SK-N-SH treated with all-trans-retinoic acid at 6 μM for 48 hours (cell line): ENCODE results near the gene IL16.

Experiments
- BACH2 ChIP-seq: fragments of 250-450 bp; sonication (Bioruptor Pico); IDR thresholded peaks from 2 replicates; pipeline ENCODE4 v1.9.0; 2021; ENCODE audit warnings: mild to moderate bottlenecking, borderline replicate concordance
- ESRRG ChIP-seq: fragments of 250-450 bp; sonication (Bioruptor Pico); IDR thresholded peaks from 2 replicates; pipeline ENCODE4 v1.6.1; 2021; ENCODE audit warnings: mild to moderate bottlenecking
- GLIS3 ChIP-seq: fragments of 250-450 bp; sonication (Bioruptor Pico); IDR thresholded peaks from 2 replicates; pipeline ENCODE4 v1.5.0; 2020; ENCODE audit warnings: mild to moderate bottlenecking, moderate library complexity
- OSR1 ChIP-seq: fragments of 250-450 bp; sonication (Bioruptor Pico); IDR thresholded peaks from 2 replicates; pipeline ENCODE4 v1.8.0; 2022; ENCODE audit warnings: moderate library complexity, mild to moderate bottlenecking, inconsistent platforms
- RARB ChIP-seq: fragments of 250-450 bp; sonication (Bioruptor Pico); IDR thresholded peaks from 2 replicates; pipeline ENCODE4 v1.8.0; 2021; ENCODE audit warnings: mild to moderate bottlenecking, moderate library complexity
- SNAI2 ChIP-seq: fragments of 250-450 bp; sonication (Bioruptor Pico); IDR thresholded peaks from 2 replicates; pipeline ENCODE4 v1.5.0; 2020; ENCODE audit warnings: mild to moderate bottlenecking, moderate library complexity
- TSHZ2 ChIP-seq: fragments of 250-450 bp; sonication (Bioruptor Pico); IDR thresholded peaks from 2 replicates; pipeline ENCODE4 v1.5.0; 2020; ENCODE audit warnings: mild to moderate bottlenecking, moderate library complexity
- ZFP3 ChIP-seq: fragments of 250-450 bp; sonication (Bioruptor Pico); IDR thresholded peaks from 2 replicates; pipeline ENCODE4 v1.5.0; 2020; ENCODE audit warnings: mild to moderate bottlenecking, moderate library complexity
- ZNF565 ChIP-seq: fragments of 450-650 bp; formaldehyde crosslinking; conservative IDR thresholded peaks from 2 replicates; pipeline ENCODE4 v1.5.0; 2020; ENCODE audit warnings: low read depth, mild to moderate bottlenecking, moderate library complexity
- ZNF8 ChIP-seq: fragments of 450-650 bp; formaldehyde crosslinking; IDR thresholded peaks from 2 replicates; pipeline ENCODE4 v1.5.0; 2020; ENCODE audit warnings: mild to moderate bottlenecking, moderate library complexity
- TF ChIP-seq, protein P1 (sequence below): fragments of 250-450 bp; sonication (Bioruptor Pico); IDR thresholded peaks from 2 replicates; pipeline ENCODE4 v1.5.1; 2021; ENCODE audit warnings: mild to moderate bottlenecking, moderate library complexity
- TF ChIP-seq, protein P2 (sequence below): fragments of 250-450 bp; sonication (Bioruptor Pico); IDR thresholded peaks from 2 replicates; pipeline ENCODE4 v1.8.0; 2020; ENCODE audit warnings: mild to moderate bottlenecking, moderate library complexity, borderline replicate concordance
- TF ChIP-seq, protein P3 (sequence below): fragments of 250-450 bp; sonication (Bioruptor Pico); IDR thresholded peaks from 2 replicates; pipeline ENCODE4 v1.5.1; 2020; ENCODE audit warnings: low read depth, mild to moderate bottlenecking, moderate library complexity
- TF ChIP-seq, protein P4 (sequence below): fragments of 250-450 bp; sonication (Bioruptor Pico); IDR thresholded peaks from 2 replicates; pipeline ENCODE4 v1.8.0; 2021; ENCODE audit warnings: low read depth, mild to moderate bottlenecking, moderate library complexity, borderline replicate concordance

- TF ChIP-seq SNAI2 (no peak), ESRRG (no peak), TSHZ2 (CRISPR knock-in tag) (no peak), ZFP3 (CRISPR knock-in tag) (no peak), BACH2 (CRISPR knock-in tag) (no peak), RARB (CRISPR knock-in tag) (no peak), ZNF8 (no peak), GLIS3 (no peak), ZNF565 (CRISPR knock-in tag) (no peak), OSR1 (CRISPR knock-in tag) (no peak)
- TF ChIP-seq, protein P1, sequence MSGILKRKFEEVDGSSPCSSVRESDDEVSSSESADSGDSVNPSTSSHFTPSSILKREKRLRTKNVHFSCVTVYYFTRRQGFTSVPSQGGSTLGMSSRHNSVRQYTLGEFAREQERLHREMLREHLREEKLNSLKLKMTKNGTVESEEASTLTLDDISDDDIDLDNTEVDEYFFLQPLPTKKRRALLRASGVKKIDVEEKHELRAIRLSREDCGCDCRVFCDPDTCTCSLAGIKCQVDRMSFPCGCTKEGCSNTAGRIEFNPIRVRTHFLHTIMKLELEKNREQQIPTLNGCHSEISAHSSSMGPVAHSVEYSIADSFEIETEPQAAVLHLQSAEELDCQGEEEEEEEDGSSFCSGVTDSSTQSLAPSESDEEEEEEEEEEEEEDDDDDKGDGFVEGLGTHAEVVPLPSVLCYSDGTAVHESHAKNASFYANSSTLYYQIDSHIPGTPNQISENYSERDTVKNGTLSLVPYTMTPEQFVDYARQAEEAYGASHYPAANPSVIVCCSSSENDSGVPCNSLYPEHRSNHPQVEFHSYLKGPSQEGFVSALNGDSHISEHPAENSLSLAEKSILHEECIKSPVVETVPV (CRISPR knock-in tag) = no peak
- TF ChIP-seq, protein P2, sequence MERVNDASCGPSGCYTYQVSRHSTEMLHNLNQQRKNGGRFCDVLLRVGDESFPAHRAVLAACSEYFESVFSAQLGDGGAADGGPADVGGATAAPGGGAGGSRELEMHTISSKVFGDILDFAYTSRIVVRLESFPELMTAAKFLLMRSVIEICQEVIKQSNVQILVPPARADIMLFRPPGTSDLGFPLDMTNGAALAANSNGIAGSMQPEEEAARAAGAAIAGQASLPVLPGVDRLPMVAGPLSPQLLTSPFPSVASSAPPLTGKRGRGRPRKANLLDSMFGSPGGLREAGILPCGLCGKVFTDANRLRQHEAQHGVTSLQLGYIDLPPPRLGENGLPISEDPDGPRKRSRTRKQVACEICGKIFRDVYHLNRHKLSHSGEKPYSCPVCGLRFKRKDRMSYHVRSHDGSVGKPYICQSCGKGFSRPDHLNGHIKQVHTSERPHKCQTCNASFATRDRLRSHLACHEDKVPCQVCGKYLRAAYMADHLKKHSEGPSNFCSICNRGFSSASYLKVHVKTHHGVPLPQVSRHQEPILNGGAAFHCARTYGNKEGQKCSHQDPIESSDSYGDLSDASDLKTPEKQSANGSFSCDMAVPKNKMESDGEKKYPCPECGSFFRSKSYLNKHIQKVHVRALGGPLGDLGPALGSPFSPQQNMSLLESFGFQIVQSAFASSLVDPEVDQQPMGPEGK (CRISPR knock-in tag) = no peak
- TF ChIP-seq, protein P3, sequence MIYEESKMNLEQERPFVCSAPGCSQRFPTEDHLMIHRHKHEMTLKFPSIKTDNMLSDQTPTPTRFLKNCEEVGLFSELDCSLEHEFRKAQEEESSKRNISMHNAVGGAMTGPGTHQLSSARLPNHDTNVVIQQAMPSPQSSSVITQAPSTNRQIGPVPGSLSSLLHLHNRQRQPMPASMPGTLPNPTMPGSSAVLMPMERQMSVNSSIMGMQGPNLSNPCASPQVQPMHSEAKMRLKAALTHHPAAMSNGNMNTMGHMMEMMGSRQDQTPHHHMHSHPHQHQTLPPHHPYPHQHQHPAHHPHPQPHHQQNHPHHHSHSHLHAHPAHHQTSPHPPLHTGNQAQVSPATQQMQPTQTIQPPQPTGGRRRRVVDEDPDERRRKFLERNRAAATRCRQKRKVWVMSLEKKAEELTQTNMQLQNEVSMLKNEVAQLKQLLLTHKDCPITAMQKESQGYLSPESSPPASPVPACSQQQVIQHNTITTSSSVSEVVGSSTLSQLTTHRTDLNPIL (CRISPR knock-in tag) = no peak
- TF ChIP-seq, protein P4, sequence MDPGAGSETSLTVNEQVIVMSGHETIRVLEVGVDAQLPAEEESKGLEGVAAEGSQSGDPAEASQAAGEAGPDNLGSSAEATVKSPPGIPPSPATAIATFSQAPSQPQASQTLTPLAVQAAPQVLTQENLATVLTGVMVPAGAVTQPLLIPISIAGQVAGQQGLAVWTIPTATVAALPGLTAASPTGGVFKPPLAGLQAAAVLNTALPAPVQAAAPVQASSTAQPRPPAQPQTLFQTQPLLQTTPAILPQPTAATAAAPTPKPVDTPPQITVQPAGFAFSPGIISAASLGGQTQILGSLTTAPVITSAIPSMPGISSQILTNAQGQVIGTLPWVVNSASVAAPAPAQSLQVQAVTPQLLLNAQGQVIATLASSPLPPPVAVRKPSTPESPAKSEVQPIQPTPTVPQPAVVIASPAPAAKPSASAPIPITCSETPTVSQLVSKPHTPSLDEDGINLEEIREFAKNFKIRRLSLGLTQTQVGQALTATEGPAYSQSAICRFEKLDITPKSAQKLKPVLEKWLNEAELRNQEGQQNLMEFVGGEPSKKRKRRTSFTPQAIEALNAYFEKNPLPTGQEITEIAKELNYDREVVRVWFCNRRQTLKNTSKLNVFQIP (CRISPR knock-in tag) = no peak
Measured at GRCh38 chr15:81152339-81152738, 44.3 kb upstream of the IL16 start.
